Right lobe of liver (tissue), 4 donors: ENCODE measurements around the gene STRIP2.

Experiments
- CTCF ChIP-seq, 4 donors: fragments of 200-600 bp in 3 of 4; fragments of 450-650 bp in 1 of 4; IDR thresholded peaks; one replicate each; pipeline versions ENCODE4 v1.5.1 to v1.8.0; 2016 to 2022; ENCODE audit warnings: antibody characterized with exemption in 4 of 4, mild to moderate bottlenecking in 2 of 4
- POLR2A ChIP-seq: fragments of 450-650 bp; IDR thresholded peaks from one replicate; pipeline ENCODE4 v1.6.1; 2017; ENCODE audit warnings: antibody characterized with exemption, mild to moderate bottlenecking
- donor health status: DM: no; HTN: no; CAD: no.
- donor health status: DM: no; HTN: no; CAD: no.
- donor health status: DM: no; HTN: yes; CAD: no.

- TF ChIP-seq CTCF (IDR thresholded peaks at IDR 0.05) (no peak), POLR2A (no peak)
These were observed 69.5 kb downstream of the STRIP2 start for GRCh38 chr7:129503725-129504124.
